ENCODE measurements around the gene PPP6R2.
"Not testable (repeated sequence)": the region's sequence is repeated elsewhere in the genome, so short reads cannot be mapped to it uniquely, and the experiment has no call there.

Gene PPP6R2

GRCh38 chr22:50403701-50404101, 60.6 kb downstream of the PPP6R2 start:
- DNase-seq, result peak; percentile 9

- no peak for DNase-seq
Measured at GRCh38 chr22:50406416-50407170, 63.5 kb downstream of the PPP6R2 start.

- no peak for DNase-seq
Measured at GRCh38 chr22:50408311-50408710, 65.2 kb downstream of the PPP6R2 start.

- not testable (repeated sequence) for DNase-seq
Measured at GRCh38 chr22:50408954-50409353, 65.8 kb downstream of the PPP6R2 start.

GRCh38 chr22:50414476-50415248, 71.5 kb downstream of the PPP6R2 start:
- DNase-seq, result no peak

- DNase-seq, result no peak
Measured at GRCh38 chr22:50415426-50415825, 72.3 kb downstream of the PPP6R2 start.

- DNase-seq, result no peak
Measured at GRCh38 chr22:50416996-50417395, 73.9 kb downstream of the PPP6R2 start.

GRCh38 chr22:50417411-50418210, 74.5 kb downstream of the PPP6R2 start:
- DNase-seq, result no peak

GRCh38 chr22:50418624-50419023, 75.5 kb downstream of the PPP6R2 start:
- DNase-seq, result no peak

GRCh38 chr22:50419116-50419515, 76.0 kb downstream of the PPP6R2 start:
- DNase-seq, result no peak

- DNase-seq, result no peak
Measured at GRCh38 chr22:50420015-50420414, 76.9 kb downstream of the PPP6R2 start.

- DNase-seq, result no peak
Measured at GRCh38 chr22:50420581-50420980, 77.5 kb downstream of the PPP6R2 start.

- no peak for DNase-seq
Measured at GRCh38 chr22:50422046-50422445, 78.9 kb downstream of the PPP6R2 start.

GRCh38 chr22:50422961-50423815, 80.1 kb downstream of the PPP6R2 start:
- no peak for DNase-seq

- DNase-seq, result no peak
Measured at GRCh38 chr22:50423956-50424355, 80.8 kb downstream of the PPP6R2 start.

- no peak for DNase-seq
Measured at GRCh38 chr22:50425179-50425916, 82.2 kb downstream of the PPP6R2 start.

GRCh38 chr22:50432131-50432876, 89.2 kb downstream of the PPP6R2 start:
- DNase-seq, result no peak

GRCh38 chr22:50432877-50433510, 89.9 kb downstream of the PPP6R2 start:
- not testable (repeated sequence) for DNase-seq

- DNase-seq, result no peak
Measured at GRCh38 chr22:50434849-50435248, 91.7 kb downstream of the PPP6R2 start.

- no peak for DNase-seq
Measured at GRCh38 chr22:50435291-50436014, 92.3 kb downstream of the PPP6R2 start.

Measured in GF-D8 (cell line).